Subcutaneous preadipocyte (primary cell): Measurements from ENCODE around the gene GLYATL3. TPM values are rescaled to one million over a fixed set of nuclear protein-coding genes. Genes with fewer than 3 reads are reported as not detected.

Source experiments
- total RNA-seq: library from RNA; depleted of rRNA; stranded (reverse); fragments of >200 nt; gene quantifications from 2 replicates; pipeline ENCODE4 v1.2.3, GENCODE V29; 2012

The GLYATL3 gene
- total RNA-seq, result not detected in 2 replicates

GRCh38 chr6:49499623-49500022 is at the start of gene GLYATL3:
Gene GLYATL3, plus strand, starts transcription at chr6:49499923. Its CDS starts 12,068 bp downstream, at chr6:49511991.

GRCh38 chr6:49462927-49463611 is 36.7 kb upstream of the GLYATL3 start, which contains the start of the genes CENPQ and MMUT:
Gene CENPQ, plus strand, starts transcription at chr6:49463370. Its CDS starts 6,807 bp downstream, at chr6:49470177.
Gene MMUT, minus strand, starts transcription at chr6:49463253. Its CDS starts 3,787 bp downstream, at chr6:49459466.

GRCh38 chr6:49550492-49551077 is 50.9 kb downstream of the GLYATL3 start, which contains the start of gene C6orf141:
Gene C6orf141, plus strand, starts transcription at chr6:49550668. Its CDS starts 125 bp downstream, at chr6:49550793.

Other genes with a start within 250 kb of the GLYATL3 start
- gene MMUT, start 36.7 kb upstream of the GLYATL3 start, total RNA-seq, result 13.3 and 14.7 TPM in 2 replicates
- 7.2 and 12.5 TPM in 2 replicates for gene CENPQ, start 36.6 kb upstream of the GLYATL3 start, total RNA-seq
- 1.5 and 6.5 TPM in 2 replicates for gene C6orf141, start 50.7 kb downstream of the GLYATL3 start, total RNA-seq
- gene RHAG, start 136.9 kb downstream of the GLYATL3 start, total RNA-seq, result not detected in 2 replicates
- not detected in 2 replicates for gene CRISP2, start 213.6 kb downstream of the GLYATL3 start, total RNA-seq
- not detected in 2 replicates for gene CRISP3, start 244.5 kb downstream of the GLYATL3 start, total RNA-seq